GM18519 (cell line): Measurements from ENCODE around the gene ENPP1.

ENCODE experiments used
- ATAC-seq: cut with Tn5 transposase; IDR thresholded peaks from one replicate; pipeline ENCODE4 v1.9.1; 2021; ENCODE audit warnings: mild to moderate bottlenecking, moderate library complexity; ENCODE audit not compliant: unreplicated experiment, low FRiP score

The ENPP1 gene

DNA sequence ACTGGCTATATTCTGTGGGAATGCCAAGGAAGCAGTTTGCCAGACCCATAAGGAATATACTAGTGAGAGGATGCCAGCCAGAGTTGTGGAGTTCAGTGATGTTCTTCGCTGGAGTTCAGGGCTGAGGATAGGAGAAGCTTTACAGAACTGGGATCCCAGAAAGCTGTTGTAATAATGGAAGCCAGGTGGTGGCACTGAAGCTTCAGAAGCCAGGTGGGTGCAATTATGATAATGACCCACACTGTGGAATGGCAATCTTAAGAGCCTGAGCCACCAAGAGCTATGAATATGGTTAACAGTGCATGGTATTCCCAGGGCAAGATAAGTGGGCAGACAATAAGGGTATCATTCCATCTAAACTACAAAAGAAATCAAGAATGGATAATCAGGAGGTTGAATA is 25.1 kb upstream of the ENPP1 start:
- no peak for ATAC-seq

DNA sequence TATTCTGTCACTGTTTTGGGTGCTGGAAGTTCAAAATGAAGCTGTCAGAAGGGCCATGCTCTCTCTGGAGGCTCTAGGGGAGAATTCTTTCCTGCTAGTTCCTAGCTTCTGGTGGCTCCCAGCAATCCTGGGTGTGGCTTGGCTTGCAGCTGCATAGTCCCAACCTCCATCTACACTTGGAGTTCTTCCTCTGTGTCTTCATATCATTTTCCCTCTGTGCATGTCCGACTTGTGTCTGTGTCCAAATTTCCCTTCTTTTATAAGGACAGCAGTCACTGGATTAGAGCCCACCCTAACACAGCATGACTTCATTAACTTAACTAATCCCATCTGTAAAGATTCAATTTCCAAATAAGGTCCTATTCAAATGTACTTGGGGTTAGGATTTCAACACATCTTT is 23.3 kb upstream of the ENPP1 start:
- no peak for ATAC-seq

DNA sequence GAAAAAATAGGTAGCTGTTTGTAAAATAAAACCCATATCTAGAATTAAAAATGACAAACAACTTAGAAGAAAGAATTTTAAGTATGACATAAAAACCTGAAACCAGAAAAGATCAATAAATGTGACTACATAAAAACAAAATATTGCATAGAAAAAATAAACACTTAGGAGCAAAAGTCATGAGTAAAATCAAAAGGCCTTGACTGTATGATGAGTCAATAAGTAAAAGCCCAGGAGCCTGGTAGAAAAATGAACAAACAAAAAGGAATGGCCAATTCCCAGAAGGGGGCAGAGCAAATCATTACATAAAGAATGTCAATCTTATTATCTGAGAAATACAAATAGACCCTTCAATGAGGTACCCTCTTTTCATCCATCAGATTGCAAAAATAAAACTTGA is 20.7 kb upstream of the ENPP1 start:
- ATAC-seq, result no peak

DNA sequence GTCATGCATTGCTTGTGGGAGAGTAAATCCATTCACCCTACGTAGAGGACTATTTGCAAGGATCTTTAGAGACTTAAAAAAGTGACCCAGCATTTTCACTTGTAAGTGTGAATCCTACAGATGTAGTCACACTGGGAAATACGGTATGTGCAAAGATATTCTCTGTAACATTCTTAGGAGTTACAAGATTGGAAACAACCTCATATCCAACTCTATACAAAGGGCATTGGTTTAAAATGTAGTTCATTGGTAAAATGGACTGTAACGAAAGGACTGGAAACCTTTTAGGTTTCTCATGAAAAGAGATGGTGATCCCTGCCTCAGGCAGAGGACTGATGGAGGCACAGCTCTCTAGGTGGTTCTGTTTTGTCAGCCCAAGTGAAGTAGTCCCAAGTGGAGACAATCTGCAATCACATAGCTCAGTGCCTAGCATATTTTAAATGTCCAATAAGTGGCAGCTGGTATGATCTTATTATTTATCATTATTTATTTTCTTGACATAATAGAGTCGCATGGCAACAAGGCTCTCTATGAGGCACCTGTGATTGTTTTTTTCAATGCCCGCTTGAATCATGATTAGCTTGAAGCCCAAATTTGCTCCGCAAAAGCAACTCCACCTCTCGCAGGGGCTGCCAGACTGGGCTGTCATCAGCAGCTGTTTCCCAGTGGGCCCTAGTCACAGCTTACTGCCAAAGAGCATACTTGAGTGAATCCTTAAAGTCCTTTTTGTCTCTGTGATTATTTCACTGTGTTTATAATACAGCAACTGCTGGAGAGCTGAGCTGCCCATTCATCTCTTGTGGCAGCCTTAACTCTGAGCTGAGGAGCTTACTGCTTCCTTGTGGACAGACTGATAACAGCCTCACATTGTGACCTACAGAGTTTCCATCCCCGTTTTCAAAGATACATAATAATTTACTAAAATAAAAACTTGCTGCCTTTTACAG is 19.8 kb upstream of the ENPP1 start:
- no peak for ATAC-seq

DNA sequence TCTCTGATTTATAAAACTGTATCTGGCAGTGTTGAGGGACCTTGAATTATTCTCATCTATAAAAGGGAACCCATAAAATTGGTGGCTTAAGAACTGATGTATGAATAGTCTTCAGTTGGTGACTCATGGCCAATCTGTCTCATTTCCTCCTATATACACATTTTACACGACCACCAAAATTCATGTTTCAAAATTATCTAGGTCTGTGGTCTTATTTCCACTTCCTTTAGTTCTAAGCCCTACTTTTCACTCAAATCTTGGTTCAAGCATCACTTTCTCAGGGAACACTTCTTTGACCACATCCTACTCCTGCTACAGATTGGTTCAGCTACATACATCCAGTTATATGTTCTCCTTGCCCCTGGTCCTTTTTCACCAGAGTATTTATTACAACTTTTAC is 18.6 kb upstream of the ENPP1 start:
- no peak for ATAC-seq

DNA sequence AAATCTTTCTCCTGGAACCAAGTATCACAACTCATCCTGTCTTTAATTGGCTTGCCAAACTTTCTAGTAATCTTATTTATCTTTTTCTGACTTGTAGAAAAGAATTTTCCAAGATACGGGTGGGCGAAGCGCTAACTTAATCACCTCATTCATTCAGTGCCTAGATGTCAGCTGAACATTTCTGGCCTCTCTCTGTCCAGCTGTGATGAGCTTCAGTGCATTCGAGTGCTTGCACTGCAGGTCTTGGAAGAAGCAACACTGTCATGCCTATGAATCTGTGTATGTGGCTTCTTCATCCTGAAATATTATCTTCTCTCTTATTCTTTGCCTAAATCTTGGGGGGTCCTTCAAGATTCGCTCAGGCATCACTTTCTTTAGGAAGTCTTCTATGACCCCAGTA is 16.3 kb upstream of the ENPP1 start:
- ATAC-seq, result no peak

DNA sequence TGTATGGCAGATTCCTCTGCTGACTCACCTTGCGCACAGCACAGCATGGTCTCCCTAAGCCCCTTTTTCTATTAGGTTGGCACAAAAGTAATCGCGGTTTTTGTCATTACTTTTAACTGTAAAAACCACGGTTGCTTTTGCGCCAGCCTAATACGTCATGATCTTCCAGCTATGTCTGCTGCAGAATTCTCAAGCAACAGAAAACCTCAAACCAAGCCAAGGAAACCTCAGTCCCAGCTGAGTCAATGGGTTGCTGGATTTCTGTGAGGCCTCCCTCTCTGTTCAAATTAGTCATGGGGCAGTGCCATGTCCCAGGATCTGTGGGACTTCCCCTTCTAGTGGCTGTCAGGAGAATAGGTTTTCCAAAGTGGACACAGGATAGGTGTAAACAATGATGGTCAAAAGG is 15.7 kb upstream of the ENPP1 start:
- no peak for ATAC-seq

DNA sequence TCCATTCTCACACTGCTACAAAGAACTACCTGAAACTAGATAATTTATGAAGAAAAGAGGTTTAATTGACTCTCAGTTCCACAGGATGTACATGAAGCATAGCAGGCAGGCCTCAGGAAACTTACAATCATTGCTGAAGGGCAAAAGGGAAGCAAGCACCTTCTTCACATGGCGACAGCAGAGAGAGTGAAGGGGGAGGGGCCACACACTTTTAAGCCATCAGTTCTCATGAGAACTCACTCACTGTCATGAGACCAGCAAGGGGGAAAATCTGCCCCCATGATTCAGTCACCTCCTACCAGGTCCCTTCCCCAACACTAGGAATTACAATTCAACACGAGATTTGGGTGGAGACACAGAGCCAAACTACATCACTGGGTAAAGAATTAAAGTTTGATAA is 12.5 kb upstream of the ENPP1 start:
- ATAC-seq, result no peak

DNA sequence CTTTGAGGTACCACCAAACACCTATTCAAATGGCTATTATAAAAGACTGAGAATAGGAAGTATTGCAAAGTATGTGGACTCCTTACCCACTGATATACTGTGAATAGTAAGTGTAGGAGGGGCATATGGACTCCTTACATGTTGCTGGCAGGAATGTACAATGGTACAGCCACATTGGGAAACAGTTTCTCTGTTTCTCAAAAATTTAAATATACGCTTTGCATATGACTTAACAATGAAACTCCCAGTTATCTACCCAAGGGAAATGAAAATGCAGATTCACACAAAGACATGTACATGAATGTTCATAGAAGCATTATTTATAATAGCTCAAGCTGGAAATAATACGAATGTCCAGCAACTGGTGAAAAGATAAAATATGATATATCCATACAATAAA is 5.5 kb upstream of the ENPP1 start:
- ATAC-seq, result no peak

DNA sequence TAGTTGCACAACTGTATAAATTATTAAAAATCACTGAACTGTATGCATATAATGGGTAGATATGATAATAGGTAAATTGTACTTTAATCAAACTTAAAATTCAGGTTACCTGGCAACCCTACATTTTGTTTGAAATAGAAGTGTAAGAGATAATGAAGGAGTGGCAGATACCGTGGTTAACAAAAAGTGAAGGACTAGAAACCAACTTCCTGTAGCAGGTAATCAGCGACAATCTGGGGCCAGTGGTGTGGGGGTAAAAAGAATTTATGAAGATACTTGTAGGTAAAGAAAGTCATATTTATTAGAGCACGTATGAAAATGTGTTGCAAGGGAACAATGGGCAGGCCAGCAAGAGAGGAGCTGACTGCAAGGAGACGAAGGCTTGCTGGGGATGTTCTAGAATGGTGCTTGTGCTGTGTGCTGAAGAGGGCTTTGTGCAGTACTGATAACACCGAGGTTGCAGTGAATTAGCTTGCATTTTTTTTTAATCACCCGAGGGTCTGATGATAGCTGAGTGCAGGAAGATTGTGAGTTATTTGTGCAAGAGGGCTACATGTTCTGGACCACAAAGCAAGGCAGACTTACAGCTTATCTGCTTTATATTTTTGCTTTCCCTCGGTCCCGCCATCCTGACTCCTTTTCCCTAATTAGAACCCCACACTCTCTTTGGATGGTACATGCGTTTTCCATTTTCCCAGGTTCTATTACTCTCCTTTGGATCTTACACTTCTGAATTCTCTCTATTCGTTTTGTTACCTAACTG is 4.6 kb upstream of the ENPP1 start:
- ATAC-seq, result no peak

DNA sequence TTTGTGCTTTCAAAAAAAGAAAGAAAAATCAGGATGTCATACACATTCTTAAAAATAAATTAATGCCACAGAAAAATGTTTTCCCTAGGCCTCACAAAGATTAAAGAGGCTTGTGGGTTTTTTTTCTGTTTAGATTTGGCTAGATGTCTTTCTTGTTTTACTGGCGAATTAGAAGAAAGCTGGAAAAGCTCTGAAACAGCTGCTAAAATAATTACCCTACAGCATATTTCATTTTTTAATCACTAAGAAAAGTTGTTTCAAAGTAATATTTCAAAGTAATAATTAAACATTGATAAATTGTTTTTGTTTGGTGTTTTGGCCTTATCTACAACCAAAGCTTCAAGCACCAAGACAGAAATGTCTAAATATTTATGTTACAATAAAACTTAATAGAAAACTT is 3.7 kb upstream of the ENPP1 start:
- ATAC-seq, result no peak

DNA sequence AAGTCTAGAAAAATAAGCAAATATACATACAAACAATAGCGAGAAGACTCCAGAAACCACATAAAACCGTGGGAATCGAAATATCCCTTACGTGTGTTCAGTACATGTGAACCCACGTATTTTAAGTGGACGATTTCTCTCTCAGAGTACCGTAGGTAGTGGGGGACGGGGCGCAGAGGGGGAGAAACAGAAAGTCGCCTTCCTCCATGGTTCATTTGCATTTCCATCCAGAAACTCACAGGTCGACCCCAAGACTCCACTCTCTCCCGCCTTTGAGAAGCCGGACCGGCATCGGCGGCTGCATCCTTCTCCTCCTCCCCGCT is 538 bp upstream of the ENPP1 start:
- no peak for ATAC-seq

DNA sequence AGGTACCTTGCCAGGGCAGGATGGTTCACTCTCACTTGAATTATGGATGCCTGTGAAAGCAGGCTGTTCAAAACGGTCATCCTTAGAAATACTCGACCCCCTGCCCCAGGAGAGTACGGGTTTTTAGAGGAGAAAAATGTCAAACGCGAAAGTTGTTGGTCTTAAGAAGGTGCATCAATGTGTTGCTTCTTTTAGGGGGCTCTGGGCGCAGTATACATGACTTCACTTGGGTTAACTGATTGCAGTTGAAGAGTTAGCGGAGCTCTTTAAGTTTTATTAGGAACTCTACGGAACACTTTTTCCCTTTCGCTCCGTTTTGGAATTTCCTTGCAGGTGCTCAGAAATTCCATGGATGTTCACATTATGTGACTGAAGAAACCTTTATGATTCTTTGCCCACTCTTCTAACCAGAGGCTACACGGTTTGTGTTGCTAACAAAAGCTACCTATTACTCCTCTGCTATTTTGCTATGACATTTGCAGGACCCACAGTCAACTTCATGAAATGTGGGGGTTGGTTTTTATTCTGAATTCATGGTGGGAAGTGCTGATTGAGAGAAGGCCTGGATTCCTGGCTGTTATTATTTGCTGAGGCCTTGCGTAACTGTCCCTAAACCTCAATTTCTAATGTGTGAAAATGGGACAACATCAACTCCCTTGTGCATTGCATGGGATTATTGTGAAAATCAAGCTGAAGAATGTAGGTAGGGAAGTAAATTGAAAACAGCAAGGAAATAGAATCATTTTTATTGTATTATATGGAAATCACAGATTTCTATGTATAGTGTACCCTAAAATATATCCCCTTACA is 845 bp downstream of the ENPP1 start:
- ATAC-seq, result no peak

DNA sequence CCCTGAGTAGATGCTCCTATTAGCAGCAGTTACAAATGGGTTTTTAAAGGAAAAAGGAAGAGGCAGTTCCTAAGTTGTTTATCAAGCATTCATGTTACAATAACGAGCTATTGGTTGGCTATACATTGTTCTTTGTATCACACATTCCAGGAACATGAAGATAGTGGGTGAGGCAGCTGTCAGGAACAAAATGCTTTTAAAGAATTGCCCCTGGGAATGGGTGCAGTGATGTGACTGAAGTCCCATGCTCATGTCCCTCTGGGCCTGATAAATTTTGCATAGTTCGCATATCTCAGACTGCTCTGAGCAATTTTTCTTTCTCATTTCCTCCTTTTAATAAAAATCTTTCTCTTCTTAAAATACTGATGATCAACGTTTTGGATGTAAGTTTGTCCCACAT is 3.7 kb downstream of the ENPP1 start:
- no peak for ATAC-seq

DNA sequence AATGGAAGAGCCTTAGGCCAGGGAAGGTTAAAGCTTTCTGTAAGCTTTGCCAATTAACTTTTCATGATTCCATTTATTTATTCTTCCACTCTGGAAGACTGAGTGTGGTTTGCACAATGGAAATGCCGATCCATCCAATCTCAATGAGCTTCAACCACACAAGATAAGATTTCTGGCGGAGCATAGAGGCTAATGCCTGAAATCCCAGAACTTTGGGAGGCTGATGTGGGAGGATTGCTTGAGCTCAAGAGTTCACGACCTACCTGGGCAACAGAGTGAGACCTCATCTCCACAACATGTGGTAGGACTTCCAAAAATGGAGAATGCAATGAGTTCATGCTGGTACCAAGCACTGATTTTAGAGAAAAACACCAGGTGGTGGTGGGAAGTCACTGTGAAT is 6.2 kb downstream of the ENPP1 start:
- no peak for ATAC-seq

DNA sequence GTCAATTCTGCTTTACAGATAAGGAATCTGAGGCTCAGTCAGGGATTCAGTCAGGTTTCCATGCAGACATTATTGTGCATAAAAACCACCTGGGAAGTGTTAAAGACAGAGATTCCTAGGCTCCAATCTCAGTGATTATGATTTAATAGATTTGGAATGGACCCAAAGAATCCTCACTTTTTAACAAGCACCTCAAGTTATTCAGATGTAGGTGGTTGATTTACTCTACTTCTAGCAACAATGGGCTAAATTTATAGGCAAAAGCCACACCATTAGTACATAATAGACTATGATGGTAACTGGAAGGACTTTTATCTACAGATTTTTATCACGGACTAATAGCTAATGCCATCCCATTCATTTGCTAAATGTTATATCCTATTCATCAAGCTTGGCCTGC is 9.0 kb downstream of the ENPP1 start:
- no peak for ATAC-seq

DNA sequence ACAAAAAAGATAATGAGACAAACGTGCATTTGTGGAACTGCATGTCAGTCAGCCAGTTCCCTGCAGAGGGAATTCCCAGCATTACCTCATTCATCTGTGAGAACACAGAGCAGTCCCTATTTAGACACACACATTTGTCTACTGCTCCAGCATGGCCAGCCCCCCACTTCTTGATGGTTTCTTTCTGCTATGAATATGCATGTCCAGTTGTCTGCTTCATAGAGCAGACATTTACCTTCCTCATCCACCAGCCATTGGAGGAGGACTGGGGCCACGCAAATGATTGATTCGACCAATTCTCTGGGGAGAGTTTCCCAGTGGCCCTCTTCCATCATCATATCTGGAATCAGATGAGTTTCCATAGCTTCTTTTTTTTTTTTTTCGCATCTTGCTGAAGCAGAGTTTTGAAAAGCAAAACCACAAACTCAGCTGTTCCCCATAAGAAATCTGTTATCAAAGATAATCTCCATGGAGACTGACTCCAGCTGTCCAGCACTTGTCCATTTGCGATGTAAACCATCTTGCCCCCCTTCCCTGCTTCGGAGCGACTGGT is 11.8 kb downstream of the ENPP1 start:
- ATAC-seq, result no peak

DNA sequence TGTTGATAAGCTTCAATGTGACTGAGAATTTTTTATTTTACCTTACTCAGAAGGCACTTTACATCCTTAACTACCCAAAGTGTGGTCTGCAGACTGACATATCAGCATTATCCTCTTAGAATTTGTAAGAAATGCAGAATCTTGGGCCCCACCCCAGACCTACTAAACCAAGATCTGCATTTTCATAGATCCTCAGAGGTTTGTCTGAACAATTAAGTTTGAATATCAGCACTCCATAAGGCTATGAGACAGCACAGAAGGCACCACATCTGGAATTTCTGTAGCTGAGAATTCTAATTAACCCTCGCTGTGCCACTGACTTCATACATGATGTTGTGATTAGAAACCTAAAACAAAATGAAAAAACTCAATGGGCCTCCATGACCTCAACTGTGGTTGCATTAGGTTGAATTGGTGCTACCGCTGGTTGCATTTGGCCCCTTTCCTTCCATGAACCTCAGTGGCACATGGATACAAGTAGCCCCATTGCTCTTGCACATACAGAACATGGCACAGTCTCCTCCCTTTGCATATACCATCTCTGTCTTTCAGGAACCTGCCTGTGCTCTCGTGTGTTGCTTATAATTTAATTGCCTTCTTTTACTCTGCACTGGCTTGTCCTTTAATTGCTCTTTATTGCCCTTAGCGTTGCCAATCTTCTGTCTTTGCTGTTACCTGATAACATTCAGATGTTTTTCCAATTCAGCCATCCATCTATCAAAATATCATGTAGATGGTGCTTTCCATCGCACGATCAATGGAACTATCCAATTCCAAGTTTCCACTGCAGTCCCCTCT is 13.4 kb downstream of the ENPP1 start:
- ATAC-seq, result no peak

DNA sequence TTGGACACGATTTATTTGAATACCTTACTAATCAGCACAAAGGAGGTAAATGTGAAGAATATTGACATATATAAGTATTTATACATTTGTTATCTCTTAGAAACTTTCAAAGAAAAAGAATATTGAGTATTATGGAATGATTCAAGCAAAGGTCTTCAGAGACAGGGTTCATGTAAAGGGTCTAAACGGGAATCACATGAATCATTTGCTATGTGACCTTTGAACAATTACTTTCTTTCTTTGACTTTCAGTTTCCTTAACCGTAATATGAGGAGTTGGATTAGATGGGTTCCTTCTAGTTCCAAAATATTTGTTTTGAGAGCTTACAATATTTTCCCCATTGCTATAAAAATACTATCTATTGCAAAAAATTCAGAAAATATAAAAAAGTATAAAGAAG is 14.3 kb downstream of the ENPP1 start:
- no peak for ATAC-seq

DNA sequence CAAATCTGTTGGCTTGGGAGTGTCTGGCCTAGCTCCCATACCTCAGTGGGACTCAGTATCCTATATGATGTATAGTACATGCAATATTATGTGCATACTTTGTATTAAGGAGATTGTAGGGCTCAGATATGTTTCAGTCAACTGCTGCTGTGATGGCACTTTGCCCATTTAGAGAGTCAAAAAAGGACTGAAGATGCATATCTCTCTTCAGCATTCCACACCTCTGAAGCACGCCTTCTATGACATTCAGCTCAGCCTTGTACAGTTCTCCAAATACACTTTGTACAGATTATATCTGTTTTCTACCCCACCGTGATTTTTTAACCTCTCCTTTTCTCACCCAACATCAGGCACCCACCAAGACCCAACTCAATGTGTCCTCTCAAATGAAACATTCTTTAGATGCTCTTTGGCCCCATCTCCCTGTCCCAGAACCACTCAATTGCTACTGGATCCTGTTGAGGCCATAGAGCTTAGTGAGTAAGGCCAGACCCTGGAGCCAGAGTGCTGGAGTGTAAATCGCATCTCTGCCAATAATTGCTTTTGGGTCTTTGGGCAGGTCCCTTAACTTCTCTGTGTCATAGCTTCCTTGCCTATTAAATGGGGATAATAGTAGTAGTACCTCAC is 15.6 kb downstream of the ENPP1 start:
- ATAC-seq, result no peak
